IgD-negative memory B cell (primary cell): ENCODE data around the gene URAD. TPM values are rescaled to one million over a fixed set of nuclear protein-coding genes. Genes with fewer than 3 reads are reported as not detected.
A peak's percentile ranks its signal among the peaks of the same experiment; 100 is the strongest.
"Not testable (repeated sequence)": the region's sequence is repeated elsewhere in the genome, so short reads cannot be mapped to it uniquely, and the experiment has no call there.

Experiments
- H3K27ac Mint-ChIP-seq, 3 donors: one replicate each; pipeline ENCODE4 v1.8.0; 2020 to 2022; ENCODE audit warnings: mild to moderate bottlenecking in 3 of 3, mixed read lengths in 3 of 3, moderate library complexity in 1 of 3
- H3K27me3 Mint-ChIP-seq: one replicate; pipeline ENCODE4 v1.8.0; 2021; ENCODE audit warnings: mixed read lengths
- H3K36me3 Mint-ChIP-seq: one replicate; pipeline ENCODE4 v1.8.0; 2020; ENCODE audit warnings: mild to moderate bottlenecking, mixed read lengths
- H3K4me1 Mint-ChIP-seq, 3 donors: one replicate each; pipeline ENCODE4 v1.8.0; 2020 to 2022; ENCODE audit warnings: mixed read lengths in 3 of 3, mild to moderate bottlenecking in 1 of 3
- H3K4me3 Mint-ChIP-seq, 4 donors: one replicate each; pipeline ENCODE4 v1.8.0; 2020 to 2022; ENCODE audit warnings: mild to moderate bottlenecking in 4 of 4, mixed read lengths in 4 of 4, moderate library complexity in 3 of 4
- H3K9me3 Mint-ChIP-seq, 3 donors: one replicate each; pipeline ENCODE4 v1.8.0; 2020 to 2021; ENCODE audit warnings: mixed read lengths in 3 of 3, mild to moderate bottlenecking in 1 of 3
- polyA plus RNA-seq: library from polyadenylated mRNA; unstranded; fragments of 300-500 nt; fragmentation: Illumina TruSeq; gene quantifications from one replicate; pipeline ENCODE4 v1.2.3, GENCODE V29; 2021

Gene URAD
- polyA plus RNA-seq, 1 donor from 2014 or later: not detected

DNA sequence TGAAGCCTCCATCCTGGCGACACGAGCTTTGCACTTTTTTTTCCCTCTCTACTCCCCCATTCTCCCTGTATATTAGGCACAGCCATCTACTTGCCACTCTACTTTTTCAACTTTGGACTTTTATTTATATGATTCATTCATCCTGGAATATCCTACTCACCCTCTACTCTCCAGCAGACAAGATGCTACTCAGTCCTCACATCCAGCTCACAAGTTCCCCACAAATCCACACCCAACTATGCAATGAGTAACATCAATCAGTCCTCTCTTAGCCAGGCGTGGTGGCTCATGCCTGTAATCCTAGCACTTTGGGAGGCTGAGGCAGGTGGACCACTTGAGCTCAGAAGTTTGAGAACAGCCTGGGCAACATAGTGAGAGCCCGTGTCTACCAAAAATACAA, 23.9 kb upstream of the URAD start:
- Mint-ChIP-seq H3K27ac (no peak overlapping the region), H3K4me1 (peaks cover 9 to 10% (median 10%) of the 10 kb centered on the region in 3 donors), H3K4me3 (no peak overlapping the region), H3K27me3 (no peaks in the 10 kb centered on the region), H3K9me3 (no peaks in the 10 kb centered on the region), H3K36me3 (no peaks in the 10 kb centered on the region)

DNA sequence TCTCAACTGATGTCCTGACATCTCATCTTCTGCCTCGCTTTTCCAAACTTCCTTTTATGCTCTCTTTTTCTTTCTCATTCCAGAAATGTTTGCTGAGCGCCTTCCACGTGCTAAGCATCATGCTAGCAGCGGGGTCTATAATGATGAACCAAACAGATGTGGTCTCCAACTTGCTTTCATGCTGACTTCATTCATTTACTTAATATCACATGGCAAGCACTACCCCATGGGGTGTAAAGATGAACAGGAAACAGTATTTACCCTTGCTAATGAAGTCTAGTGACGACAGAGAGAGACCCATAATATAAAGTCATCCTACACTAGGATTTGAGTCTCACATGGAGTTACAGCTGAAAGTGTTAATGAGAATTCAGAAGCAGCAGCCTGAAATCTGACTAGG, 21.6 kb upstream of the URAD start:
- no peaks in the 10 kb centered on the region for H3K36me3 Mint-ChIP-seq
- peaks cover 9 to 10% (median 10%) of the 10 kb centered on the region in 3 donors for H3K4me1 Mint-ChIP-seq
- no peaks in the 10 kb centered on the region for H3K9me3 Mint-ChIP-seq
- H3K27me3 Mint-ChIP-seq: no peaks in the 10 kb centered on the region
- no peak overlapping the region for H3K27ac Mint-ChIP-seq
- H3K4me3 Mint-ChIP-seq: no peak overlapping the region

DNA sequence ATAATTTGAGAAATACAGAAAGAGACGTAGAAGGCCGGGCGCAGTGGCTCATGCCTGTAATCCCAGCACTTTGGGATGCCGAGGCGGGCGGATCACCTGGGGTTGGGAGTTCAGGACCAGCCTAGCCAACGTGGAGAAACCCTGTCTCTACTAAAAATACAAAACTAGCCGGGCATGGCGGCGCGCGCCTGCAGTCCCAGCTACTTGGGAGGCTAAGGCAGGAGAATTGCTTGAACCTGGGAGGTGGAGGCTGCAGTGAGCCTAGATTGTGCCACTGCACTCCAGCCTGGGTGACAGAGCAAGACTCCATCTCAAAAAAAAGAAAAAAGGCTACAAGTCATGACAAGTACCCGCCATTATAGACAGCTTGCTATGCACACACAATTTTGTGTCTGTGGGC, 16.5 kb upstream of the URAD start:
- H3K27ac Mint-ChIP-seq, H3K36me3 Mint-ChIP-seq, H3K27me3 Mint-ChIP-seq, H3K4me1 Mint-ChIP-seq, H3K4me3 Mint-ChIP-seq, H3K9me3 Mint-ChIP-seq: not testable (repeated sequence)

DNA sequence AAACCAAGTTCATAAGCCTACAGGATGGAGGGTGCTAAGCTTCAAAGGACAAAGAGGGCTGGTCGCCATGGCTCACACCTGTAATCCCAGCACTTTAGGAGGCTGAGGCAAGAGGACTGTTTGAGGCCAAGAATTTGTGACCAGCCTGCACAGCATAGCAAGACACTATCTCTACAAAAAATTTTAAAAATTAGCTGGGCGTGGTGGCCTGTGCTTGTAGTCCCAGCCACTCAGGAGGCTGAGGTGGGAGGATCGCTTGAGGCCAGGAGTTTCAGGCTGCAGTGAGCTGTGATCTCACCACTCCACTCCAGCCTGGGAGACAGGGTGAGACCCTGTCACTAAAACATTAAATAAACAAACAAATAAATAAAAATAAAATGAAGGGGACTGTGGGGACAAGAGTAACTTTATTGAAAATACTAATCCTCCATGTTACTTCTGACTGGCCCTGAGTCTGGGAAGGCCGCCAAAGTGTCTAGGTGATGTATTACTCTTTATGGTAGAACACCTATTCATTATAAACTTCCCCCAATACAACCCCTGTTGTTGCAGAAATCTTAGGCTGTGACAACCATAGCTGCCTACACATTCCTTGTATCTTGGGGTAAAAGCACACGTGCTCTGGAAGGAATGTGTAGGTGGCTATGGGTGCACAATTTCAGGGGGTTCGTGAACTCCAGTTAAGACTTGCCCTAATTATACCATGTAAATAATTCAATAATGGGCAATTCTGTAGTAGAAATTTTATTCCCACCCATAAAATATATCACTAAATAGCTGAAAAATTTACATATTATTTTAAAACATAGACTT, 14.6 kb upstream of the URAD start:
- peaks cover 2 to 3% (median 2%) of the 10 kb centered on the region in 3 donors for H3K4me1 Mint-ChIP-seq
- no peak overlapping the region for H3K27ac Mint-ChIP-seq
- no peaks in the 10 kb centered on the region for H3K9me3 Mint-ChIP-seq
- H3K4me3 Mint-ChIP-seq: peak overlapping the region in 1 of 4 donors; percentile 39
- H3K36me3 Mint-ChIP-seq: no peaks in the 10 kb centered on the region
- no peaks in the 10 kb centered on the region for H3K27me3 Mint-ChIP-seq

DNA sequence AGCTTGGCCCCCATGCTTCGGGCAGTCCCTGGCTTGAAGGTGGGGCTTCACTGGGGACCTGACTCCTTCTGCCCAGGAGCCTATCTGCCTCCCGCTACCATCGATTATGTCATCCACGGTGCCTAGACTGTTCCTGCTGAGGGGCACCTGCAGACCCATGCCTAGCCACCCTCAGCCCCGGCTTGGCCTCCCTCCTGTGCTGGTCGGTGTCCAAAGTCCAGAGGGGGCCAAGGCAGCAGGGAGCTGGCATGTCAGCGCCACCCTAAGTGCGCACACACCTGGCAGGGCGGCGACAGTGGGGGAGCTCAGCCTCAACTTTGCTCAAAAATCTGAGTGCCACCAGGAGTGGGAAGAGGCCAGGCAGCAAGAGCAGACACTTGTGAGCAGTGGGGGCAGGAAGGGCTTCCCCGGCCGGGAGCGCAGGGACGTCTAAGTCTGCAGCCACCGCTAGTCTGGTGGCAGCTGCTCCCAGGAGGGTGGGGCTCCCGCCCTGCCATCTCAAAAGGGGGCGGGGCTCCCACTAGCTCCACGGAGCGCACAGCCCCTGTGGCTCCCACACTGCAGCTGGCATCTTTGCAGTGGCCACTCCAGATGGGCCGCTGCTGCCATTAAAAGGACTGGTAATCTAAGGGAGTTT, 13.5 kb upstream of the URAD start:
- no peaks in the 10 kb centered on the region for H3K9me3 Mint-ChIP-seq
- H3K4me1 Mint-ChIP-seq: peaks cover 5 to 6% (median 6%) of the 10 kb centered on the region in 3 donors
- no peak overlapping the region for H3K27ac Mint-ChIP-seq
- H3K36me3 Mint-ChIP-seq: no peaks in the 10 kb centered on the region
- no peak overlapping the region for H3K4me3 Mint-ChIP-seq
- no peaks in the 10 kb centered on the region for H3K27me3 Mint-ChIP-seq

DNA sequence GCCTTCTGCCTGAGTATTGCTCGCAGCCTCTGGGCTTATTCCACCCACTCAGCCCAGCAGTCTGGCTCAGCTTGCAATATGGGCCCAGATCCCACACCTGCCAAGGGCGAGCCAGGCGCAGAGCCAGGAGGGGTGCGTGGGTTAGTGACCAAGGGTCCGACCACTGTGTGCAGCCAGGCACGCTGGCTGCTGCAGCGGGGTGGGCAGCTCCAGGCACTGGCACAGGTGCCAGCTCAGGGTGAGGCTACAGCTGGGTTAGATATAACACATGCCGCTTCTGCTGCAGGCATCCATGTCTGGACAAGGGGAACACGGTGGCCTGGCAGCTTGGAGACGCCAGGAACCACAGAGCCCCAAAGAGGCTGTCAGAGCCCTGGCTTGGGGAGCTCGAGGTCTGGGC, 12.6 kb upstream of the URAD start:
- Mint-ChIP-seq H3K4me3 (no peak overlapping the region), H3K27me3 (no peaks in the 10 kb centered on the region), H3K4me1 (peaks cover 5 to 6% (median 6%) of the 10 kb centered on the region in 3 donors), H3K27ac (no peak overlapping the region), H3K9me3 (no peaks in the 10 kb centered on the region), H3K36me3 (no peaks in the 10 kb centered on the region)

DNA sequence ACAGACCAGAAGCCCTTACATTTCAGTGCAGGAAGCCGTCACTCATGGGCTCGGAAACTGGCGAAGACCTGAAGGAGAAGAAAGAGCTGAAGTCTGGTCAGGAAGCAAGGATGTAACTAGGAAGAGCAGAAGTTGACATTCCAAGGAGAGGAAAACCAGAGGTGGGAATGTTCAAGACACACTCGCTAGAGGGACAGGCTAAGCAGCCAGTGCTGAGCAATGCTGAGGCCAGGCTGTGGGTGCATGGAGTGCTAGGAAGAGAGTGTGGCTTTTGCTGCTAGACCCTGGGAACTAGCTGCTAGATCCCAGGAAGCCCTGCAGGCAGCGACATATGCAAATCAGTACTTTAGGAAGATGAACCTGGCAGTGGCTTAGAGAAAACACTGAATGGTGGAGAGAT, 12.1 kb upstream of the URAD start:
- Mint-ChIP-seq H3K9me3 (no peaks in the 10 kb centered on the region), H3K4me1 (peaks cover 5 to 6% (median 6%) of the 10 kb centered on the region in 3 donors), H3K4me3 (no peak overlapping the region), H3K27ac (no peak overlapping the region), H3K36me3 (no peaks in the 10 kb centered on the region), H3K27me3 (no peaks in the 10 kb centered on the region)

DNA sequence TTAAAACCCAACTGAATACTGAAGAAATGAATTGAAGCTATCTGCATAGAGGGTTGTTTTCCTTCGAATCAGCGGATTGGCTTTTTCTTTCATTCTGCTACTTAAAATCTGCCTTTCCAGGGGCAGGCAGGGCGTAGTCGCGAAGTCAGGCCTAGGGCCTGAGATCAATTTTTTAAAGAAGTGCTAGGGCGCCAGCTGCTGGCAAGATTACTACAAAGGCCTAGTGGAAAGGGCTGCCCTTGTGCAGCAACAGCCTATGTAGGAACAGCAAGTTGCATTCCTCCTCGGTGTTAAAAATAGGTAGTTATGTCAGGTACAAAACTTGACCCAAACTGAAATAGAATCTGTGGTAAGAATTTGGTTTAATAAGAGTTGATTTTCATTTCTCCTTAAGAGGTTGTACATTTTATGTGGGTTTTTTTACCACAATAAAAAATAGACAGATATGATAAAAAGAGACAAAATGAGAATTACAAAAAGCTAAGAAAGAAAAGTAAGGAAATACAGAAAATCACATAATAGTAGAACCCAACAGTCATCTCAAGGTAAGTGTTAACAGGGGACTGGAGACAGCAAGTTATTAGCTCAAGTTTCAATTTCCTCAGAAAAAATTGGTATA, 9.5 kb upstream of the URAD start:
- peaks cover 5 to 8% (median 6%) of the 10 kb centered on the region in 3 donors for H3K4me1 Mint-ChIP-seq
- no peak overlapping the region for H3K27ac Mint-ChIP-seq
- no peaks in the 10 kb centered on the region for H3K36me3 Mint-ChIP-seq
- no peaks in the 10 kb centered on the region for H3K27me3 Mint-ChIP-seq
- H3K4me3 Mint-ChIP-seq: no peak overlapping the region
- no peaks in the 10 kb centered on the region for H3K9me3 Mint-ChIP-seq

DNA sequence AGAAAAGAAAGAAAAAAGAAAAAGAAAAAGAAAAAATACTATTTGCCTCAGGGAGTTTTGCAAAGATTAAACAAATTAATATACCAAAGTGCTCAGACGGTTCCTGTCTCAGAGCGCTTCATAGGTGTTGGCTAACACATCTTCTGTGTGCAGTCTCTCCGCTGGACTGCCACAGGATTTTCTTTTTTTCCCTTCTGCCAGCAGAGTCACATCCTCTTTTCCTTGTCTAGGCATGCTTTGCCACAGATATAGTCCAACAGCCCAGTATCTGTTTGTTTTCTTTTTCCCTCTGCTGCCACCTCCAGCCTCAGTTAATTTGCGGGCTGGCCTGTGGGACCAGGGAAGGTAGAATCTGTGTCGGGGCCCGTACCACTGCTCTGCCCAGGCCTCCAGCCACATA, 3.4 kb upstream of the URAD start:
- Mint-ChIP-seq H3K4me1 (peaks cover 0 to 2% (median 0%) of the 10 kb centered on the region in 3 donors), H3K4me3 (no peak overlapping the region), H3K27ac (no peak overlapping the region), H3K27me3 (peaks cover 2% of the 10 kb centered on the region), H3K36me3 (no peaks in the 10 kb centered on the region), H3K9me3 (no peaks in the 10 kb centered on the region)

DNA sequence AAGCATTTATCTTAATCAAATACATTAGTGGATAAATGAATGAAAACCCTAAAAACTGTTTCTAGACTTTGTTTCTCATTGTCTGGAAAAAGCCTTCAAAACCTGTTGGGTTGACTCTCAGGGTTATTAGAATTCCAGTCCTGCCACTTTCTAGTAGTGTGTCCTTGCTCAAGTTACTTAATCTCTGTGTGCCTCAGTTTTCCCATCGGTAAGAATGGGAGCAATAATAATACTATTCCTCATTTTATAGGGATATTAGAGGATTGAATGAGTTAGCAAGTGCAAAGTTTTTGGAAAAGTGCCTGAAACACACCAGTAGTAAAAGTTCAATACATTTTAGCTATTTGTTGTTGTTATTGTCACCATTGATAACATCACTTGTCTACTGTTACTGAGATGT, 2.9 kb downstream of the URAD start:
- H3K27ac Mint-ChIP-seq: no peak overlapping the region
- peaks cover 0 to 5% (median 3%) of the 10 kb centered on the region in 3 donors for H3K4me1 Mint-ChIP-seq
- peaks cover 22% of the 10 kb centered on the region for H3K27me3 Mint-ChIP-seq
- no peak overlapping the region for H3K4me3 Mint-ChIP-seq
- H3K36me3 Mint-ChIP-seq: no peaks in the 10 kb centered on the region
- H3K9me3 Mint-ChIP-seq: no peaks in the 10 kb centered on the region

DNA sequence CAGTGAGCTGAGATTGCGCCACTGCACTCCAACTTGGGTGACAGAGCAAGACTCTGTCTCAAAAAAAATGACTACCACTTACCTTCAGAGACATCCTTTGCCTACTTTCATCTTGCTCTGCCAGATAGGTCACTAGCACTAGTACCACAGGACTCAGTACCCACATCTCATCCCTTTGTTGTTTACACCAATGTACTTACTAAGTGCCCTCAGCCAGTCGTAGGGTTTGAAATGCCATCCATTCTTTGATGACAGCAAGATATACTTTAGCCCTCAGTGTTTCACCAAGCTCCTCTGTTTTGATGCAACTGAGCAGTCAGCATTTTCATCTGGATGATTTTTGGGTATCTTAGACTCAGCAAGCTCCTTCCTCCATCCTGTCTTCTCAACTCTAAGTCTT, 6.1 kb downstream of the URAD start:
- Mint-ChIP-seq H3K27me3 (peaks cover 42% of the 10 kb centered on the region), H3K27ac (no peak overlapping the region), H3K4me3 (no peak overlapping the region), H3K9me3 (no peaks in the 10 kb centered on the region), H3K36me3 (peaks cover 3% of the 10 kb centered on the region), H3K4me1 (peaks cover 9 to 19% (median 17%) of the 10 kb centered on the region in 3 donors)

DNA sequence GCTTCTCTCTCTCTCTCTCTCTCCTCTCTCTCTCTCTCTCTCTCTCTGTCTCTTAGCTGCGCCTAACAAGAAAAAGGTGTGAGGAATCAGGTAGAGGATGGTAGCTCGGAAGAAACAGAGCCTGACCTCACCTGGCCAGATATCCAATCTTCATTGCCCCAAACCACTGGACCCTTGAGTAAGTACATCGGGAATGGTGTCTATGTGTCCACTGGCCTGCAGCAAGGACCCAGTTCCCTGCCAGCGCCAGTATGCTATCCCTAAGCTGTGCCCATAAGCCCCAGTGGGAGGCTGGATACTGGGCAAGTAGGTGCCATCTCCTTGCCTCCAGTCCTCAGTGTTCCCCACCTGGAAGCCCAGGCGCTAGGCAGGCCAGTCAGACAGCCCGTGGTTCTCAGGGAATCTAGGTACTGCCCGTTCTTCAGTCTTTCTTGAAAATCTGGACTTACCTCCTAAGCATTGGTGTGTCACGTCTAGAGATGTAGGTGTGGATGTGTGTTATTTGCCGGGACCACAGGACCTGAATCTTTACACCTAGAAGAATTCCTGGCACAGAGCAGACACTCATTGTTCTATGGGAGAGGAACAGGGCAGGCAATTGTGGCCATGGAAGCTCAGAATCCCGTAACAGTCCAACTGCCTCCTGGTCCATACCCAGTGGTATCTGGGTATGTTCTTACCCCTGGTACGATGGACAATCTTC, 7.3 kb downstream of the URAD start:
- Mint-ChIP-seq H3K27me3 (peaks cover 49% of the 10 kb centered on the region), H3K27ac (peak overlapping the region in 2 of 3 donors; percentile 53 to 73), H3K4me3 (peak overlapping the region; percentile 51 to 91 (median 78))

DNA sequence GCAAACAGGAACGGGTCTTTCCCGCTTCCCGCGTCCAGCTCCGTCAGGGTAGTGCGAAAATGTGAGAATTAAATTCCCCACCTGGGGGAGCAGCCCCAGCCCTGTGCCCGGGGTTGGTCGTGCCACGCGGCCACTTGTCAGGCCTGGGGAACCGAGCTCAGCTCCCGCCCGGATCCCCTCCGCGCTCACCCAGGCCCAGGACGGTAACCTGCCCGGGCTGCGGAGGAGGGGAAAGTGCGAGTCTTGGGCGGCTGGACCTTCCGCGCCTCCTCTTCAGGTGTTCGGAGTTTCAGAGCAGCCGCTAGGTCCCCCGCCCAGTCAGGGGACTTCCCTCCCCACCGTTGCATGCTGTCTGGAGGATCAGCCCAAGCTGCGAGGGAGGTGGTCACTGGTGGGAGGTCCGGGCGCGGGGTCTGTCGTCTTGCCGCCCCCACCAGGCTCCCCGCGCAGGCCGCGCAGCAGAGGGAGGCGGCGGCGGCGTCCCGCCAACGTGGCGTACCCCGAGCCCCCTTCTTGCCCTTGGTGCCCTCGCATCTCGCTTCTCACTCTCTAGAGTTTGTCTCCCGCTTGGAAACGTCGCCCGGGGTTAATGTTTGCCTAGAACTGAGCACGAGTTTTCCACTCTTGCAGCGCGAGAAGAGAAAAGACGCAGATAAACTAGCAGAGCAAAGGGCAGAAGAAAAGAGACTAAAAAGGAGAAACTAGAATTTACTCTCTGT, 8.1 kb downstream of the URAD start:
- Mint-ChIP-seq H3K4me1 (peaks cover 14 to 24% (median 21%) of the 10 kb centered on the region in 3 donors), H3K27me3 (peaks cover 57% of the 10 kb centered on the region), H3K36me3 (peaks cover 3% of the 10 kb centered on the region)

More for the DNA sequence above, 7.3 kb downstream of the URAD start:
- Mint-ChIP-seq H3K4me1 (peaks cover 12 to 19% (median 17%) of the 10 kb centered on the region in 3 donors), H3K9me3 (no peaks in the 10 kb centered on the region), H3K36me3 (peaks cover 3% of the 10 kb centered on the region)

DNA sequence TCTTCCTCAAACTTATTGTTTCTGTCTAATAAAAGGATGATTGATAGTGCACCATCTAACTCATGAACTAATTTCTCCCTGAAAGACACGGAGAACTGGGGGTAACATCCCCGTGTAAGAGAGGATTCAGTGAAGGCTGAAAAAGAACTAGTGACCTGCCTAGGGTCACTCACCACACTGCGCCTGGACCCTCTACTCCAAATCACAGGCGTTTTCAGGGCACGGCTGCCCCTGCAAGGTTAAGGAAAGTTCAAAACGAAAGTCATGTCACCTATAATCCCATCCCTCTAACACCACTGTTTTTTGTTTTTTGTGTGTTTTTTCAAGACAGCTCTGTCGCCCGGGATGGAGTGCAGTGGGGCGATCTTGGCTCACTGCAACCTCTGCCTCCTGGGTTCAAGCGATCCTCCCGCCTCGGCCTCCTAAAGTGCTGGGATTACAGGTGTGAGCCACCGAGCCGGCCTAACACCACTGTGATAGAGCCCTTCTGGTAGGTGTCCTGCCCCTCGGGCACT, 8.7 kb downstream of the URAD start:
- no peaks in the 10 kb centered on the region for H3K9me3 Mint-ChIP-seq
- H3K4me1 Mint-ChIP-seq: peaks cover 14 to 26% (median 22%) of the 10 kb centered on the region in 3 donors
- peak overlapping the region; percentile 33 to 89 (median 78) for H3K27ac Mint-ChIP-seq
- H3K36me3 Mint-ChIP-seq: peaks cover 3% of the 10 kb centered on the region
- H3K4me3 Mint-ChIP-seq: peak overlapping the region; percentile 61 to 89 (median 66)
- peaks cover 63% of the 10 kb centered on the region for H3K27me3 Mint-ChIP-seq

More for the DNA sequence above, 8.1 kb downstream of the URAD start:
- Mint-ChIP-seq H3K9me3 (no peaks in the 10 kb centered on the region), H3K4me3 (peak overlapping the region; percentile 61 to 91 (median 78)), H3K27ac (peak overlapping the region in 2 of 3 donors; percentile 73)
